SU-DHL-6 (cell line): Measurements from ENCODE around the gene GPR6.

Experiments used
- H2AFZ ChIP-seq: fragments of 200-600 bp; sonication (generic); 2 replicates; pipeline ENCODE4 v1.6.1; 2014; ENCODE audit warnings: low read depth, mild to moderate bottlenecking, moderate library complexity, mixed read lengths, antibody characterized with exemption, low read length; ENCODE audit not compliant: severe bottlenecking
- H3F3A ChIP-seq: fragments of 200-600 bp; shearing (Covaris generic); 2 replicates; pipeline ENCODE4 v1.6.0; 2016; ENCODE audit warnings: antibody characterized with exemption, mild to moderate bottlenecking; ENCODE audit not compliant: insufficient read depth
- H3K27ac ChIP-seq: fragments of 200-600 bp; sonication (generic); 2 replicates; pipeline ENCODE4 v1.5.1; 2016; ENCODE audit warnings: low read depth, mild to moderate bottlenecking, low read length, moderate library complexity, mixed read lengths
- H3K27me3 ChIP-seq: fragments of 200-600 bp; sonication (generic), shearing (Covaris generic); 2 replicates; pipeline ENCODE4 v1.6.0; 2014; ENCODE audit warnings: mild to moderate bottlenecking, low read length
- H3K36me3 ChIP-seq: fragments of 200-600 bp; sonication (generic); 2 replicates; pipeline ENCODE4 v1.6.1; 2014; ENCODE audit warnings: mild to moderate bottlenecking, low read length, mixed read lengths
- H3K4me2 ChIP-seq: fragments of 300-600, 200-600 bp; shearing (Covaris generic), sonication (generic); 2 replicates; pipeline ENCODE4 v1.6.0; 2014; ENCODE audit warnings: low read length, low read depth, mild to moderate bottlenecking; ENCODE audit not compliant: poor library complexity, severe bottlenecking
- H3K4me3 ChIP-seq: fragments of 200-600 bp; sonication (generic); 2 replicates; pipeline ENCODE4 v1.5.1; 2014; ENCODE audit warnings: antibody characterized with exemption, low read length, mild to moderate bottlenecking, mixed read lengths; ENCODE audit not compliant: insufficient read depth, poor library complexity, severe bottlenecking
- H3K79me2 ChIP-seq: fragments of 200-600 bp; sonication (generic); 2 replicates; pipeline ENCODE4 v1.6.1; 2014; ENCODE audit warnings: mild to moderate bottlenecking, low read length, moderate library complexity; ENCODE audit not compliant: insufficient read depth
- H3K9ac ChIP-seq: fragments of 200-600 bp; sonication (generic); 2 replicates; pipeline ENCODE4 v1.7.0; 2014; ENCODE audit warnings: mild to moderate bottlenecking, low read length
- H3K9me2 ChIP-seq: fragments of 200-600 bp; sonication (generic); replicated peaks from 2 replicates; pipeline ENCODE4 v1.6.1; 2014; ENCODE audit warnings: low read length; ENCODE audit not compliant: insufficient read depth
- H3K9me3 ChIP-seq: fragments of 200-600 bp; sonication (generic); 2 replicates; pipeline ENCODE4 v1.6.1; 2014; ENCODE audit warnings: low read length, mixed read lengths; ENCODE audit not compliant: insufficient read depth
- H4K20me1 ChIP-seq: fragments of 200-600 bp; sonication (generic); 2 replicates; pipeline ENCODE4 v1.6.1; 2014; ENCODE audit warnings: low read depth, mild to moderate bottlenecking, antibody characterized with exemption, low read length, moderate library complexity, mixed read lengths
- EZH2phosphoT487 ChIP-seq: fragments of 200-600 bp; sonication (generic), shearing (Covaris generic); conservative IDR thresholded peaks from 2 replicates; pipeline ENCODE4 v1.6.1; 2018; ENCODE audit warnings: mild to moderate bottlenecking, antibody characterized with exemption, low read length, moderate library complexity, mixed read lengths
- TF ChIP-seq, protein P1 (sequence below): fragments of 200-600 bp; sonication (generic); IDR thresholded peaks from one replicate; pipeline ENCODE4 v1.5.1; 2017; ENCODE audit warnings: antibody characterized with exemption, mild to moderate bottlenecking, low read length, moderate library complexity; ENCODE audit not compliant: insufficient read depth, poor library complexity, severe bottlenecking

The GPR6 gene, protein sequence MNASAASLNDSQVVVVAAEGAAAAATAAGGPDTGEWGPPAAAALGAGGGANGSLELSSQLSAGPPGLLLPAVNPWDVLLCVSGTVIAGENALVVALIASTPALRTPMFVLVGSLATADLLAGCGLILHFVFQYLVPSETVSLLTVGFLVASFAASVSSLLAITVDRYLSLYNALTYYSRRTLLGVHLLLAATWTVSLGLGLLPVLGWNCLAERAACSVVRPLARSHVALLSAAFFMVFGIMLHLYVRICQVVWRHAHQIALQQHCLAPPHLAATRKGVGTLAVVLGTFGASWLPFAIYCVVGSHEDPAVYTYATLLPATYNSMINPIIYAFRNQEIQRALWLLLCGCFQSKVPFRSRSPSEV

DNA sequence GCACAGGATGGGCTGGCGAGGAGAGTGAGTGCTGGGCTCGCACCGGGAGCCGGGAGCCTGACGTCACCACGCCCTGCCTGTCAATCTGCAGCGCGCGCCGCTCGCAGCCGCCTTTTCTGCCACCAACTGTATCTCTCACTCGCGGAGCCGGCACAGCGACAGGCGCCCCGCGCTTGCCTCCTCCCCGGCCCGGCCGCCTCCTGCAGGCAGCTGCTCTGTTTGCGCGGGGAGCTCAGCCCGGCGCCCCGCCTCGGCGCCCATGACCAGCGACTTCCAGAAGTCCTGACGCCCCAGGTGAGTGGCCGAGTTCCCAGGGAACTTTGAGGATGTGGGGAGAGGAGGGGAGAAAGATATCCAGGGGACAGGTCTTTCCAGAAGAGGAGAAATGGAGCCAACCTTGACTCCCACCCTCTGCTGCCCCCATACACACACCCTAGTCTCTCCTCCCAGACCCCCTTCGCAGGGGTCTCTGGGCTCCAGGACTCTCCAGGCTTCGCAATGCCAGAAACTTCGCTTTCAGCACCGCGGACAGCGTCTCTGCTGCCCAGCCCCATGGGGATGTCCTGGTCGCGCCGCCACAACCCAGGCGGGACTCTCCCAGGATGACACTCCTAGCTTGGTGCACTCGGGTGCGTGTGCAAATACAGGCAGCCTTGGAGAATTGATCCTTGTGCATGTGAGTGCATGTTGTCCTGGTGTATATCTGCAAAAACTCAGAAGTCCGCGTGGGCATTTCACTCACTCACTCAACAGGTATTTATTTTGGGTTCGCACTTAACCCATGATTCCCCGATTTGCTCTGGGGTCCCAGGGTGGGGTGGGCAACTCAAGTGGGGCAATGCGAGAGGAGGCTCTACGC is at the start of gene GPR6:
Gene GPR6 (plus strand): TSS at position 138 of the 859 bp plus-strand sequence. CDS start 802 bp downstream, outside the sequence.
- H3K79me2 ChIP-seq: no peaks in the 10 kb centered on the region
- no peak within 1 kb of the TSS for H3K9ac ChIP-seq
- no peaks in the 10 kb centered on the region for H3F3A ChIP-seq
- no peak within 1 kb of the TSS for H3K4me2 ChIP-seq
- no peak for TF ChIP-seq EZH2phosphoT487
- TF ChIP-seq, protein P1, sequence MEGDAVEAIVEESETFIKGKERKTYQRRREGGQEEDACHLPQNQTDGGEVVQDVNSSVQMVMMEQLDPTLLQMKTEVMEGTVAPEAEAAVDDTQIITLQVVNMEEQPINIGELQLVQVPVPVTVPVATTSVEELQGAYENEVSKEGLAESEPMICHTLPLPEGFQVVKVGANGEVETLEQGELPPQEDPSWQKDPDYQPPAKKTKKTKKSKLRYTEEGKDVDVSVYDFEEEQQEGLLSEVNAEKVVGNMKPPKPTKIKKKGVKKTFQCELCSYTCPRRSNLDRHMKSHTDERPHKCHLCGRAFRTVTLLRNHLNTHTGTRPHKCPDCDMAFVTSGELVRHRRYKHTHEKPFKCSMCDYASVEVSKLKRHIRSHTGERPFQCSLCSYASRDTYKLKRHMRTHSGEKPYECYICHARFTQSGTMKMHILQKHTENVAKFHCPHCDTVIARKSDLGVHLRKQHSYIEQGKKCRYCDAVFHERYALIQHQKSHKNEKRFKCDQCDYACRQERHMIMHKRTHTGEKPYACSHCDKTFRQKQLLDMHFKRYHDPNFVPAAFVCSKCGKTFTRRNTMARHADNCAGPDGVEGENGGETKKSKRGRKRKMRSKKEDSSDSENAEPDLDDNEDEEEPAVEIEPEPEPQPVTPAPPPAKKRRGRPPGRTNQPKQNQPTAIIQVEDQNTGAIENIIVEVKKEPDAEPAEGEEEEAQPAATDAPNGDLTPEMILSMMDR: no peak
- no peak within 1 kb of the TSS for H3K4me3 ChIP-seq
- H3K27me3 ChIP-seq: no peaks in the 10 kb centered on the region
- no peaks in the 10 kb centered on the region for H3K9me2 ChIP-seq
- H2AFZ ChIP-seq: no peak within 1 kb of the TSS
- H3K9me3 ChIP-seq: no peaks in the 10 kb centered on the region
- no peaks in the 10 kb centered on the region for H4K20me1 ChIP-seq
- no peaks in the 10 kb centered on the region for H3K36me3 ChIP-seq
- H3K27ac ChIP-seq: no peak within 1 kb of the TSS

DNA sequence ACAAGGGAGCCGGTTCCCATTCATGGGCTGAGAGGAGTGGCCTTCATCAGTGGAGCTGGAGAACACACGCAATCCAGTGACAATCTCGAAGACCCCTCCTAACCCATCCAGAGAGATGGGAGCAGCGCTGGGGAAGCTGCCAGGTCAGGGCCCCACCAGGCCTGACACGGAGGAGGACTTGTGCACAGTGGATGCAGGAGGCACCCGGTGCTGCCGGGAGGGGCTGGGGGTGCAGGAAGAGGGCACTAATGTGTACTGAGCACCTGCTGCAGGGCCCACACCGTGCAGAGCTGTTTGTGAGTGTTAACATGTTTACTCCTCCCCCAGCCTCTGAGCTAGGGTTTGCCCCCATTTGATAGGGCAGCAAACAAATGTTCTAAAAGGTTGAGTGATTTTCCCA is 43.8 kb upstream of the GPR6 start:
- Histone ChIP-seq H3K4me3 (no peak overlapping the region), H3K27me3 (no peaks in the 10 kb centered on the region), H3F3A (no peaks in the 10 kb centered on the region), H4K20me1 (no peaks in the 10 kb centered on the region), H3K9ac (no peak overlapping the region), H2AFZ (no peak overlapping the region), H3K79me2 (no peaks in the 10 kb centered on the region), H3K4me2 (no peak overlapping the region), H3K9me3 (no peaks in the 10 kb centered on the region), H3K9me2 (no peaks in the 10 kb centered on the region), H3K36me3 (no peaks in the 10 kb centered on the region), H3K27ac (no peak overlapping the region)
- TF ChIP-seq EZH2phosphoT487: no peak
- TF ChIP-seq, protein P1: no peak

DNA sequence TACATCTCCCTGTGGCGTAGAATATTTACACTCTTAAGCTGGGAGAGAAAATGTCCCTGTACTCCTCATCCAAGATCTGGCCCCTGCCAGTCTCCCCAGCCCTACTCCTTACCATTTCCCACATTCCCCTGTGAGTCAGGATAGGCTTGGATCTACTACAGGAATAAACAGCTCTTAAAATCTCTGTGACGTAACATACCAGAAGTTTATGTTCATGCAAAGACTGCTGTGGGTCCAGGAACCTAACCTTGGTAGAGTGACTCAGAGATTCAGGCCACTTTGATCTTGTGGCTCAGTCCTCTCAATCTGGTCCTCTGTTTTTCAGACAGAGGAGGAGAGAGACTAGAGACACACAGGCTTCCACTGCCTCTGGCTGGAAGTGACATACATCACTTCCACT is 38.5 kb upstream of the GPR6 start:
- TF ChIP-seq EZH2phosphoT487: no peak
- TF ChIP-seq, protein P1: no peak
- no peaks in the 10 kb centered on the region; the same call in 1 of the 2 replicates for H3K9me2 ChIP-seq
- no peak overlapping the region for H3K9ac ChIP-seq

More for the DNA sequence above, 38.5 kb upstream of the GPR6 start:
- no peaks in the 10 kb centered on the region for H4K20me1 ChIP-seq
- H3K4me2 ChIP-seq: no peak overlapping the region
- no peaks in the 10 kb centered on the region for H3K79me2 ChIP-seq
- no peaks in the 10 kb centered on the region for H3K36me3 ChIP-seq
- H3F3A ChIP-seq: no peaks in the 10 kb centered on the region
- no peaks in the 10 kb centered on the region for H3K27me3 ChIP-seq
- no peak overlapping the region for H3K27ac ChIP-seq
- H3K9me3 ChIP-seq: no peaks in the 10 kb centered on the region
- H3K4me3 ChIP-seq: no peak overlapping the region
- H2AFZ ChIP-seq: no peak overlapping the region
